ENCODE results near the gene VPS9D1. TPM values are rescaled to one million over a fixed set of nuclear protein-coding genes. Genes with fewer than 3 reads are reported as not detected.

VPS9D1 gene
- total and polyA plus RNA-seq, 2 of the 4 experiments (the other 2 are of a cell fraction) = 1.8 to 20.3 TPM

GRCh38 chr16:89723279-89724250 is 2.9 kb upstream of the VPS9D1 start:
- no TSS peak for BruUV-seq (replicated peaks)
- intact Hi-C loops (cut with micrococcal nuclease) = loop anchor here (5.0 to 10.0 kb wide), 2 partner anchors 91 to 139 kb away; partner anchors contain the start of gene FANCA
- 0 out of 2 replicates have a peak, but pooled peaks cover 3% of the 10 kb centered on the region for H3K9me1 ChIP-seq (ENCODE audit: insufficient read depth, low read length)
- no peak overlapping the region for H4K91ac ChIP-seq (ENCODE audit: insufficient read depth, low read depth, low read length)
- no peak overlapping the region for H2AK5ac ChIP-seq (ENCODE audit: low read depth, low read length)
- TF ChIP-seq CEBPB (IDR thresholded peaks at IDR 0.05; ENCODE audit: low read depth, low read length) = no peak
- no peak for TF ChIP-seq SMC3 (IDR thresholded peaks at IDR 0.05; ENCODE audit: low read depth, low read length)
- TF ChIP-seq USF2 (IDR thresholded peaks at IDR 0.05; ENCODE audit: low read depth, low read length) = no peak
- no peak for TF ChIP-seq FOS (IDR thresholded peaks at IDR 0.05; ENCODE audit: low read depth, low read length)
- no peak for TF ChIP-seq BHLHE40 (IDR thresholded peaks at IDR 0.05; ENCODE audit: low read depth, low read length)
- TF ChIP-seq RAD21 (IDR thresholded peaks at IDR 0.05; ENCODE audit: low read length) = no peak
- no peak for TF ChIP-seq ELK1 (IDR thresholded peaks at IDR 0.05; ENCODE audit: borderline replicate concordance, low read depth, low read length)
- TF ChIP-seq NFE2L2 (IDR thresholded peaks at IDR 0.05; ENCODE audit: low read depth, low read length) = no peak
- no peak for TF ChIP-seq MAFK (IDR thresholded peaks at IDR 0.05; ENCODE audit: low read depth, low read length)
- no peak for TF ChIP-seq CTCF (conservative IDR thresholded peaks at IDR 0.05; ENCODE audit: low read depth, low read length)
- H3K23ac ChIP-seq (ENCODE audit: low read depth, low read length) = no peak overlapping the region
- H3K4ac ChIP-seq (ENCODE audit: low read depth, low read length) = no peak overlapping the region
- no peak overlapping the region for H2BK20ac ChIP-seq (ENCODE audit: low read depth, low read length)
- H3K27ac ChIP-seq (ENCODE audit: insufficient read depth, low read length) = no peak overlapping the region
- H4K20me1 ChIP-seq (ENCODE audit: insufficient read depth, low read length) = peaks cover 33% of the 10 kb centered on the region
- ChIA-PET POLR2A (ENCODE audit: unreplicated experiment) (no interaction called here), CTCF (no interaction called here)
- peaks cover 17% of the 10 kb centered on the region for H3K4me1 ChIP-seq (ENCODE audit: control insufficient read depth, insufficient read depth, low read length)
- peak overlapping the region; percentile 91 for H2AK9ac ChIP-seq (replicated peaks; ENCODE audit: low read depth, low read length, poor library complexity)
- no peak overlapping the region; a peak in 1 of 4 replicates for H4K8ac ChIP-seq (ENCODE audit: low read depth in 2 of 2, low read length in 2 of 2)
- H2BK15ac ChIP-seq (ENCODE audit: low read depth, low read length) = no peak overlapping the region
- no peaks in the 10 kb centered on the region for H3K9me3 ChIP-seq (ENCODE audit: control insufficient read depth, insufficient read depth, low read length)
- H3K18ac ChIP-seq (ENCODE audit: low read depth, low read length) = no peak overlapping the region
- H3K36me3 ChIP-seq (ENCODE audit: control insufficient read depth, insufficient read depth, low read length) = peaks cover 31% of the 10 kb centered on the region
- no peak overlapping the region for H2BK120ac ChIP-seq (ENCODE audit: low read depth, low read length)
- no peak overlapping the region for H3K4me2 ChIP-seq (ENCODE audit: low read depth, low read length)
- 95% methylated on average over 13 of the region's 30 CpGs; no CpG with 5 or more reads in 1 of the 2 experiments for WGBS, 2 experiments (ENCODE audit: extremely low coverage in 2 of 2, insufficient read length in 1 of 2)
- no peak overlapping the region for H3K14ac ChIP-seq (replicated peaks; ENCODE audit: low read depth, low read length)
- H3K79me1 ChIP-seq (ENCODE audit: low read depth in 1 of 2, low read length in 2 of 2) = peaks cover 34 to 65% of the 10 kb centered on the region in 2 experiments
- in situ Hi-C loops (cut with MboI; ENCODE audit: low sequenced_read_pairs) = no loop called here
- no peak overlapping the region for H4K5ac ChIP-seq (ENCODE audit: low read depth, low read length)
- DNase-seq (peak; percentile 14), ATAC-seq (ENCODE audit: low read depth) (no peak)
- H3K27me3 ChIP-seq (ENCODE audit: control insufficient read depth, insufficient read depth, low read length) = no peaks in the 10 kb centered on the region
- dilution Hi-C loops (cut with HindIII; ENCODE audit: low sequenced_read_pairs, unreplicated experiment) = no loop called here
- no peak overlapping the region for H3K56ac ChIP-seq (ENCODE audit: extremely low read depth, insufficient read depth, low read length)
- no peak overlapping the region for H3K4me3 ChIP-seq (ENCODE audit: insufficient read depth, low read depth, low read length)
- H3K9ac ChIP-seq (ENCODE audit: low read depth, low read length) = no peak overlapping the region
- H2AFZ ChIP-seq (replicated peaks; ENCODE audit: low read length, poor library complexity) = no peak overlapping the region
- no peak overlapping the region for H2BK5ac ChIP-seq (ENCODE audit: low read depth, low read length, poor library complexity, severe bottlenecking)

All from IMR-90 (cell line).